DMS 273 treated with DMSO at 0.1 percent for 48 hours (cell line): ENCODE data around the gene C1QTNF9B.
"Not testable (repeated sequence)": the region's sequence is repeated elsewhere in the genome, so short reads cannot be mapped to it uniquely, and the experiment has no call there.

Experiments used
- DNase-seq: peaks from one replicate; lab custom pipeline; 2025; lab: John Stamatoyannopoulos, UW

The C1QTNF9B gene

DNA sequence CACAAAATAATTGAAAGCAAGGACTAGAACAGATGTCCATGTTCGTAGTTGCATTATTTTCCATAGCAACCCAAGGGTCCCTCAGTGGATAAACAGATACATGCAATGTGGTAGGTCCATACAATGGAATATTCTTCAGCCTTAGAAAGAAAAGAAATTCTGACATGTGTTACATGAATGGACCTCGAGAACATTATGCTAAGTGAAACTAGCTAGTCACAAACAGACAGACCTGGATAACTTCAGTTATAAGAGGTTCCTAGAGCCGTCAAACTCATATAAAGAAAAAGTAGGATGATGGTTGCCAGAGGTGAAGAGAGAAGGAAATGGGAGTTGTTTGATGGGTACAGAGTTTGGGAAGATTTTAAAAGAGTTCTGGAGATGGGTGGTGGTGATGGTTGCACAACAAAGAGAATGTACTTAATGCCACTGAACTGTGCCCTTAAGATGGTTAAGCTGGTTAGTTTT is at the start of gene C1QTNF9B:
Gene C1QTNF9B, minus strand, starts transcription at position 51 of the 468 bp plus-strand sequence.
- DNase-seq: not testable (repeated sequence)

DNA sequence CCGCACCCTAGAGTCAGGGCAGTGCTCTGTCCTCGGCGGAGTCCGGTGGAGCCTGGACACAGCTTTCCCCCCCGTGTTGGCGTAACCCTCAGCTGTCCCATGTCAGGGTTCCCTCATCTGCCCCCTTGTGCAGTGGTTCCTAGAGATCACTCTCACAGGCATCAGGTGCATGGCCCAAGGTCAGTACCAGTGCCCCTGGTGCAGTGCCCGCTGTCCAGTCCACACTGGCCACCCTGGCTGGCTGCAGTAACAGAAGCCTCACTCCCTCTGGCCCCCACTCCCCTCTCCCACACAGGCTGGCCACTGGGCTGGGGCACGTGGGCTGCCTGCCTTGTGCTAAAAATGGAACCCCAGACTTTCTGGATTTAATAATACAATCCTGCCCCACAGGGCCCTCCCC is 49.6 kb upstream of the C1QTNF9B start:
- DNase-seq: no peak

DNA sequence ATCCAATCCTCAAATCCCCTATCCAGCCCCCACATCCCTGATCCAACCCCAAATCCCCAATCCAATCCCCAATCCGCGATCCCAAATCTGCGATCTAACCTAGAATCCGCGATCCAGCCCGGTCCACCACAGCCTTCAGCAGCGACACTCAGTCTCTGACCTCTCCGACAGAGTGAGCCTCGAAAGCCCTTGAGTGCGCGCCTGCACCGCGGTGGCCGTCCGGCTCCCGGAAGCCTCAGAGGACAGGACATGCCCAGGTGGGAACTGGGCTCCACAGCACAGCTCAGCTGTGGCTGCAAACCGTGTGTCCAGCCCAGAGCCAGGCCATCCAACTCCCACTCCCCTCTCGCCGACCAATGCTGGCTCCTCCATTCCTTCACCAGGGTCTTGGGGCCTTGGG is 48.8 kb upstream of the C1QTNF9B start:
- no peak for DNase-seq

DNA sequence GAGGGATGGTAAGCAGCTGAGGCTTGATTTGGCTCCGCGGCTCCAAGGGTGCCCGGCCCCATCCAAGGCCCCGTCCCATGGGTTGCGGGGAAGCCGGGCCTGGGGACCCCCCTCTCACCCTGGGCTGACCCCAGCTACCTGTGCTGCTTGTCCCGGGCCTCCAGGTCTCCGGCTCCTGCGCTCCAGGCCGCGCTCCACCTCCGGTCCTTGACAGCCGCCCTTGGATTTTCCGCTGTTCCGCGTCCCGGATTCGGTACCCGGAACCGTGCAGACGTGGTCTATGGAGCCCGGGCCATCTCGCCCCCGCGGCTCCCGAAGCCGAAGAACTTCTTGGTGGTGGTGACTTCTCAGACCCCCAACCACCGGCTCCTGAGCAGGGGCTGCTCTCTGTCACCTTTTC is 48.3 kb upstream of the C1QTNF9B start:
- DNase-seq: no peak

DNA sequence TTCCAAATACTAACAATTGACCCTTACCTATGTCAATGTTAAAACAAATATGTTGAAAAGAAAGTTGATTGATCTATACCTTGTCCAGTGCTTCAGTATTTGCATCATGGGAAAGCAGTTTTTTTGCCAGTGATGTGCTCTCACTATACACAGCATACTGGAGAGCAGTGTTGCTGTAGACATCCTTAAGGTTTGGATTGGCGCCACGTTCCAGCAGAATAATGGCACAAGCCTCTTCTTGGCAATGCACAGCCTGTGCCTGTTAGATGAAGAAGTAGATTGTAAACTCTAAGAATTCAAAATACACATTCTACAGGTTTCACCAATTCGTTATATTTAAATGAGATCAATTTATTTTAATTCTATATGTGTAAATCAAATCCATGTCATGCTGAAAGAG is 43.9 kb upstream of the C1QTNF9B start:
- no peak for DNase-seq

DNA sequence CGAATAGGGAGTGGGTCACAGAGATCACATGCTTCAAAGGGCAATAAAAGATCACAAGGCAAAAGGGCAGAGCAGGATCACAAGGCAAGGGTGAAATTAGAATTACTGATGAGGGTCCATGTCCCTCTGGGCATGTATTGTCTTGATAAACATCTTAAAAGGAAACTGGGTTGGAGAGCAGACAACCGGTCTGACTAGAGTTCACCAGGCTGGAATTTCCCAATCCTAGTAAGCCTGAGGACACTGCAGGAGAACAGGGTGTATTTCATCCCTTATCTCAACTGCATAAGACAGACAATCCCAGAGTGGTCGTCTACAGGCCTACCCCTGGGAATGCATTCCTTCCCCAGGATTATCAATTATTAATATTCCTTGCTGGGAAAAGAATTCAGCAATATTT is 42.4 kb upstream of the C1QTNF9B start:
- not testable (repeated sequence) for DNase-seq

DNA sequence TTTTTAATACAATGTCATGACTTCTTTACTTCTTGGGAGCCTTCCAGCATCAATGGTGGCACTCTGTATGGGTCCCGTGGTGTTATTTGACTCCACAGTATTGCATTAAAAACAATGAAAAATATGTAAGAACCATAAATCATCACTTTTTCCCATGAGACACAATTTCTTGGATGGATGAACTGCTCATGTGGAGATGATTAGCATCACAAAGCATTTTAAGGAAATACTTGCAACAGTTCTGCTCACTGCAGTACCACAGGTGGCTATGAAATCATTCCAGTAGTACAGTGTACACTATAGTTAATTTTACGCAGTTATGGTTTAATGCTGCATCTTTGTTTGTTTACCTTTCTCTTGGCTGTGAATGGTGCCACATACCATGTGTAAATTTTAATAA is 37.2 kb upstream of the C1QTNF9B start:
- DNase-seq: no peak

DNA sequence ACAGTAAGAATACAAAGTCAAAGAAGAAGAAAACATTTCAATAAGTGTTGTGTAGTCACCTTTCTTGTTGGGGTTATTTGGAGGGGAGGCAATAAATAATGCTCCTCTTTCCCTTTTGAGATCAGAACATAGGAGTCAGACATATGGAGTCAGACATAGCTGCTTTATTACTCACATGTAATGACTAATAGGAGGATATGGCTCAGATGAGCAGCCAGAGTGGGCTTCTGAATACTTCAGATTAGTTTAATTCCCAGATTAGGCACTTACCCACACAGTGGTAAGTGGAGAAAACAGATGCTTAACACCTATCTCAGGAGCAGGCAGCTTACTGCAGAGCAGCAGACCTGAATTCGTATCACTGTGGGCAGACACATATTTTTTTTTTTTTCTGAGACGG is 31.7 kb upstream of the C1QTNF9B start:
- DNase-seq: no peak

DNA sequence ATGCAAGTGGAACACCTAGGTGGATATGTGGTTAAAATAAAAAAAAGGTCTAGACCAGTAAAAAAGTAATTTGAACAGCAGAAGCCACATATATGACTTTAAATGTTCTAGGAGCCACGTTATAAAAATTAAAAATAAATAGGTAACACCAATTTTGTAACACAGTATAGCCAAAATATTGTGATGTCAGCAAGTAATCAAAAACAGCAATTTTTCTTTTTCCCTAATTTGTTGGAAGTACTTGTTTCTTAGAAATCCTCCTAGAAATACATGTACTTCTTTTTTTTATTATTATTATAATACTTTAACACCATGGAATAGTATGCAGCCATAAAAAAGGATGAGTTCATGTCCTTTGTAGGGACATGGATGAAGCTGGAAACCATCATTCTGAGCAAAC is 25.7 kb upstream of the C1QTNF9B start:
- DNase-seq: no peak

DNA sequence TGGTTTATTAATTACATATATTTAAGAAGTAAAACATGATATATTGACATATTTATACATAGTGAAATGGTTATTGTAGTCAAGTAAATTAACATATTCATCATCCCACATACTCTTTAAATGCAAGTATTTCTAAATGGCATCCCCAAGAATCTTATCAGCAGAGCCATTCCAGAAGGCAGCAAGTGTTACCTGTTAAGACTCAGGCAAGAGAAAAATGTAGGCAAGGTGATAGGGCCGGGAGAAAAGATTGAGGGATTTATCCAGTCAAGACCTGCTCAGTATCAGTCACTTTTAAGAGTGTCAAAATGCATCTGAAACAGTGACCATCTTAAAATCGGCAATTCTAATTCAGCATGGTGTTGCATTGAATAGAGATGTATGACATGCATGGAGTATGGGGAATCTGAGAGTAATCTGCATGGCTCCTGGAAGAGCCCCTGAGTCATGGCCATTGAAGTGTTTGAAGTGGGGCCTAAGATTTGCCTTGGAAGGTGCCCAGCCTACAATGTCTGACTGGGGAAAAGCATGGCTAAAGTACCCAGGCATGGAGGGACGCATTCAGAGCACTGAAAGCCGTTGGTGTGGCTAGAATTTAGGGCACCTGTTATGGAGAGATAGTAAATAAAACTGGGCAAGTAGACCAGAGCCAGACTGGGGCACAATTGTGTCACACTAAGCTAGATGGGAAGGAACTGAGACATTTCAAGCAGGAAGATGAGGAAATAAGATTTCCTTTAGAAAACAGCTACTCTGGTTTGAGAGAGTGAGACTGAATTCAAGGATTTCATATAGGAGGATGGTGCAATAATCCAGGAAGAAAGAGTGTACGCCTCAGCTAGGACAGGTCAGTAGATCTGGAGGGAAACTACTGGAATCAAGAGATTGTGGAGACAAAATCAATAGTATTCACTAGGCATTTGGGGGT is 25.0 kb upstream of the C1QTNF9B start:
- no peak for DNase-seq

DNA sequence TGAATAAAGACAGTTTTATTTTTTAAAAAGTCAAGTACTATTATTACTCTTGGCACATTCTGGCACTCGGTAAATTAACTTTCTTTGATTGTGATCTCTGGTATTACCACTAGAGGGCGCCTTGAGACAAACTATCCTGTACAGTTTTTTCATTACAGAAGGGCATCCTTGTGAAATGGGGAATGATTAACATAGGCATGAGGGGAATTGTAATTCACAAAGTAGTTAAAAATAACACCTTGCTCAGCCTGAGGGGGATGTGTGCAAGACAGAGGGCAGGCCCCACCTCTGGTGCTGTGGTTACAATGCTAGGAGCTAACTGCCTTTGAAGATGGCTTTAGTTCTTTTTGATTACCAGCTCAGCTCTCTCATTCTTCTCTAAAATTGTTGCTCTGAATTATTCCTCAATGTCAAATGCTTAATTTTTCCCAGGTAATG is 24.2 kb upstream of the C1QTNF9B start:
- peak; percentile 20 for DNase-seq

DNA sequence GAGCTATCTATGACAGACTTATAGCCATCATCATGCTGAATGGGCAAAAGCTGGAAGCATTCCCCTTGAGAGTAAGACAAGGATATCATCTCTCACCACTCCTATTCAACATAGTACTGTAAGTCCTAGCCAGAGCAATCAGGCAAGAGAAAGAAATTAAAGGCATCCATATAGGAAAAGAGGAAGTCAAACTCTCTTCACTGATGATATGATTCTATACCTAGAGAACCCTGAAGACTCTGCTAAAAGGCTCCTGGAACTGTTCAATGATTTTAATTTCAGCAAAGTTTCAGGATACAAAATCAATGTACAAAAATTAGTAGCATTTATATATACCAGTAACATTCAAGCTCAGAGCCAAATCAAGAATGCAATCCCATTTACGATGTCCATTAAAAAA is 21.7 kb upstream of the C1QTNF9B start:
- DNase-seq: no peak

DNA sequence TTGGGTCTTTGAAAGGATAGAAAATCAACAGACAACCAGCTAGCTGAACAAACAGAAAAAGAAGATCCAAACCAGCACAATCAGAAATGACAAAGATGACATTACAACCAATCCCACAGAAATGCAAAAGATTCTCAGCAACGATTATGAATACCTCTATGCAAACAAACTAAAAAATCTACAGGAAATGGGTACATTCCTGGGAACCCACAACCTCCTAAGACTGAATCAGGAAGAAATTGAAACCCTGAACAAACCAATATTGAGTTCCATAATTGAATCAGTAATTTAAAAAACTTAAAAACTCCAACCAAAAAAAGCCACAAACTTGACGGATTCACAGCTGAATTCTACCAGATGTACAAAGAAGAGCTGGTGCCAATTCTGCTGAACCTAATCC is 20.9 kb upstream of the C1QTNF9B start:
- no peak for DNase-seq

DNA sequence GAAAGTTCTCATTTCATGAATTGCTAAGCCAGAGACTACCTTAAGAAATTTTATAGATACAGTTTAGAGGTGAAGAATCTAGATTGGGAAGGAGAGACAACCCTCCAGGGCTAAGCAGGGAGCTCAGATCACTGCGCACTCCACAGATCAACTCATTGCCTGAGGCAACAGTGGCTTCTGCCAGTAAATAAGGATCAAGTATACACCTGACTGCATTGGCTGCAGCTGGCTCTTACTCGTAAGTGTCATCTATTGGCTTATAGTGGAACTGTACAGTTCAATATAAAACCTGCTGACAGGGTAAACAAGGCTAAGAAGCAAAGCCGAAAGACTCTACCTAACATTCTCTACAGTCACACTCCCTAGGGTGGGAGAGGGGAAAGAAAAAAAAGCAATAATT is 18.0 kb upstream of the C1QTNF9B start:
- no peak for DNase-seq

DNA sequence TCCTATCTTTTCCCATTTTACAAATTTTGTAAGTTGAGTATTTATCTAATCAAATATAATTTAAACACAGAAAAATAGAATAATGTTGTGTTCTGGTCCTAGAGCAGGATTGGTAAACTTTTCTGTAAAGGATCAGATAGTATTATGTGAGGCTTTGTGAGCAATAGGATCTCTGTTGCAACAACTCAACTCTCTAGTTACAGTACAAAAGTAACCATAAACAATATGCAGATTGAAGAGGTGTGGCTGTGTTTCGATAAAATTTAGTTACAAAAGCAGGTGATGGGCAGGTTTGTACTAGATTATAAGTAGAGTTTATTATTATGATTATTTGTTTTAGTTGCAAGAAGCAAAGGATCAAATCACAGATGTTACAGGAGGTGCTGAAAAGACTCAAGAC is 15.2 kb upstream of the C1QTNF9B start:
- DNase-seq: no peak

DNA sequence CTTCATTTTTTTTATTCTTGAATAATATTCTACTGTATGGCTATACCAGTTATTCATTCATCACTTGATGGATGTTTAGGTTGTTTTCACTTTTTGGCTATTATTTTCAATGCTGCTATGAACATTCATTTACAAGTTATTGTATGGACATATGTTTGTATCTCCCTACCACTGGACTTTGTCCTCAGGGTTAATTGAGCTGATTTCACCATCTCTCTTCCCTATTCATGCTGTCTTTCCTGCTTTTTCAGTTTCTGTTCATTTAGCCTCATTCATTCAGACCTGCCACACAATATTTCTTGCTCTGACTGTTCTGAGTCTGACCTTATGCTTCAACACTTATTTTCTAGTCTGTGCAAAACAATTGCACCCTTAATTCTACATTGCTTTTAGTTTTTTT is 12.3 kb upstream of the C1QTNF9B start:
- no peak for DNase-seq

DNA sequence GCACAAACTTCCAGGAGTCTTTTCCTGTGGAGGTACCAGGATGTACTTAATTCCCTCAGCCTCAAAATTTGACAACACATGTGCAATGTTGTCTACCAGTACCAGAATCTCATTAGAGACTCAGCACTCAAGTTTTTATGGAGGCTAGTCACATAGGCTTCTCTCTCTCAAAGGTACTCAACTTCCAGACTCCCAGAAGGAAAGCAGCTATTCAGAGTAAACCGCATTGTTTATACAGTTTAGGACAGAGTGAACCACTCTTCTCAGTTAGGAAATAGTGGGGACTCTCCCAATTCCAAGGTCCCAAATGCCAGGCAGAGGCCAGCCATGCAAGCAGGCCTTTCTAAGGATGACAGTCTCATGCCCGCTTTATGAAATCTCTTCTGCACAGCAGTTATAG is 8.5 kb upstream of the C1QTNF9B start:
- DNase-seq: no peak

DNA sequence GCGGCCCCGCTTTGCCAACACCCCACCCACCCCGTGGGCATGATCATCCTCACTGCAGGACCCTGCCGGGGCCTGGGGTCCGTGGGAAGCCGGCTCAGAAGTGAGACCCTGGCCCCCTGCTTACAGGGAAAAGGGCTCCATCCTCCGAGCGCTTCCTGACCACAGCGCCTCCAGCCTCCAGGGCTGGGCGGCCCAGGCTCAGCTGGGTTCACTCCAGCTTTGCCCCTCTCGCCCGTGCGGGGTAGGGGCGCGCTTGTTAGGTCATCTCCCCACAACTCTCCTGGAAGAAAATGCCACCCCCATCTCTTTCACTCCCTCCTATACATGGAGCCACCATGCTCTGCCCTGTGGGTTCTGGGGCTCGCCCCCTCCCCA is 6.6 kb upstream of the C1QTNF9B start:
- no peak for DNase-seq

DNA sequence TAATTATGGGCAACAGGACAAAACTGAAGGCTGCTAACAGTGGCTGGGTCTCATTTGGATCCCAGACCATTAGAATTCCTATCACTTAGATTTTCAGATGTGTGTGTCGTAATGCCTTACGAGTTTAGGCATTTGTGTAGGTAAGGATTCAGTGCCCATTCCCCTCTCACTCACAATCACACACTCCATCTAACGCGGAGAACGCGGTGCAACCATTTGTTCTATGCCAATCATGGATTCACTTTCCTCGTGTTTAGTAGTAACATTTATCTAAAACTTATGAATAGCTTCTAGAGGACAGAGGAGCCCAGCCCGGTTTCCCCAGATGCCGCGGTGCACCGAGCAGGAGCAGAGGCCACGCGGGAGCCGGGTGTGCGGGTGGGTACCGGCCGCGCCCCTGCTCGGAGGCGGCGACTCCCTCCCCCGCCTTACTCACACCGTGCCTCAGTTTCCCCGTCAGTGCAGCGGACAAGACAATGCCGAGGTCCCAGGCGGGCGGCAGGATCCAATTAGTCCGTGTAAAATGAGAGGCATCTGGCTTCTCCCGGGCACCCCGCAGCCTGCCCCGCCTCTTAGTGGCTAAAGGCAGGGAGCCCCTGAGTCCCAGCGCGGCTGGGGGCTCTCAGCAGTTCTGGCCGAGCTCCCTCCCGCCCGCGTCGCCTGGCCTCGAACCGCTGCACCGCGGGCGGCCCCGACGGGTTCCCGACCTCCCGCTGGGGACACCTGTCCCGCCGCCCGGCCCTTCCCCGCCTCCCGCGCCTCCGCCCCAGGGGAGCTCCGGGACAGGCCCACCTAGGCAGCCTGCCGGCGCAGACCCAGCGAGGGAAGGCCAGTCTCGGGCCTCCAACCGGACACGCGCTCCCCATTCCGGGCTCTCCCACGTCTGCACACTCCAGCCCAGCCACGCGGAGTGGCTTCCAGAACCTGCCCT is 5.9 kb upstream of the C1QTNF9B start:
- no peak for DNase-seq

DNA sequence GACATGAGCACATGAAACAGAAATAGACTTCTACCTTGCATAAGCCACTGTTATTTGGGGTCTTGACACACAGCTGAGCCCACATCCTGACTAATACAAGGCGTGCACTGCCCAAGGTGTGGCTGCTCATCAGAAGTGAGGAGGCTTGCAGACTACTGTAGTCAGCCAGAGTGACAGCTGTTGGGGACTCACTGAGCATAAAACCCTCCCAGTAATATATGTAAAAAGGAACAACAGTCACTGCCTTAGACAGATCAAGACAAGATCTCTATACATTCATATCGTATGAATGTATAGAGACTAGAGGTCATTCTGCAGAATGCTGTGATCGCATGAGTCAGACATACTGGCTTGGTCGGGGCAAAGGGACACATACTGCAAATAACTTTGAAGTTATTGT is 4.1 kb upstream of the C1QTNF9B start:
- no peak for DNase-seq

DNA sequence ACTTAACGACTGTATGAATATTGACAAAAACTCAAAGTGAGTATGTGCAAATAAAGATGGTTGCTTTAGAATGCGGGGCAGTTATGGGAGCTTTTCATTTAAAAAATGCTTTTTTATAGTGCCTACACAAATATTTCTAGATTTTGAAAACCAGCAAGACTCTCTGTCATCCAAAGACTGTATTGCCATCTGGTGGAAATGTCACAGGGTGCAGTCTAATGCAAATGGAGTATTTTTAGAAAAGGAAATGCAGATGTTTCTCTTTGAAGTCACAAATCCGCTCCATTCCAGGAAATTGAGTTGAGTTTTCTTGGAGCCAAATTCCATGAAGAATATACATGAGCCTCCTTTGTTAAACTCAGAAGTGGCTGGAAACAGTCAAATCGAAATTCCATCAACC is 2.3 kb upstream of the C1QTNF9B start:
- DNase-seq: no peak

DNA sequence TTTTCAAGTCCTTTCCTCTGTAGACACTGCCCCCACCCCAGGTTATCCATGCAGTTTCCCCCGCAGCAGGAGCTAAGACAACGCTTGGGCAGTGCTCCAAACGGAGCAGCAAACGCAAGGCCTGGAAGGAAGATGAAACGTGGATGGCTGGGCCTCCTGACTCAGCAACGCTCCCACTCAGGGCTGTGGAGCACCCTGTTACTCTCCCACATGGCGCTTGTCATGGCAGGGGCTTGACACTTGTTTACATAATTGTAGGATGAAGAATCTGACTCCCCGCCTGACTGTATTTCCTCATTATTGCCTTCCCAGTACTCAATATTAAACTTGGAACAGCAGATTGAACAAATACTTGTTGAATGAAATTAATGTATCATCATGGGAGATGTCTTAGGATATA is 799 bp upstream of the C1QTNF9B start:
- DNase-seq: no peak

DNA sequence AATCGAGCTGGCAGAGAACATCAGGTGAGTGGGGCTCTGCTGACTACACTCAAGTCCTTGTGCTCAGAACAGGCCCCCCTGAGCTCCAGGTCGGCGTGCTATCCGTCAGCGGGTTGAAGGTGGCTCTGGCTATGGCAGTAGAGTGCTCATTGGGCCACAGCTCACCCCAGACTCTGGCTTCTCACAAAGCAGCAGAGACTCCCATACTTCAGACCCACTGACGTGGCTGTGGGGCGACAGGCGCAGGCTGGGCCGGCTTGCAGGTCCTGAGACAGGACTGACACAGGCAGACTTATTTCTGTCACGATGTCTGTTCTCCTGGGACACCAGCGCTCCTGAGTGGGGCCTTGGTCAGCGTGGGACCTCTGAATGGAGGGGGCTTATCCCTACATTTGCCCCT is 2.6 kb downstream of the C1QTNF9B start:
- DNase-seq: not testable (repeated sequence)
